Mesenchymal stem cell (in vitro differentiated cells and primary cell): ENCODE results near the gene KPNA1.

ENCODE experiments used
- DNase-seq: peaks from one replicate; pipeline ENCODE4 v3.0.0-alpha.2; 2013
- H2AFZ ChIP-seq: one replicate; pipeline ENCODE4 v1.6.1; 2013; ENCODE audit warnings: low read depth, mild to moderate bottlenecking, control low read depth, inconsistent platforms, low read length, moderate library complexity
- H2AK5ac ChIP-seq: 2 replicates; pipeline ENCODE4 v1.6.1; 2013; ENCODE audit warnings: low read length, moderate library complexity, mild to moderate bottlenecking, inconsistent platforms; ENCODE audit not compliant: severe bottlenecking
- H2BK120ac ChIP-seq: one replicate; pipeline ENCODE4 v1.6.1; 2013; ENCODE audit warnings: low read depth, mild to moderate bottlenecking, inconsistent platforms, low read length, moderate library complexity
- H2BK12ac ChIP-seq, 2 experiments: one replicate each; pipeline ENCODE4 v1.6.1; 2013; ENCODE audit warnings: inconsistent platforms in 2 of 2, low read length in 2 of 2, mild to moderate bottlenecking in 2 of 2, moderate library complexity in 2 of 2, control low read depth in 1 of 2
- H2BK15ac ChIP-seq: one replicate; pipeline ENCODE4 v1.6.1; 2013; ENCODE audit warnings: mild to moderate bottlenecking, low read depth, inconsistent platforms; ENCODE audit not compliant: poor library complexity, severe bottlenecking
- H2BK5ac ChIP-seq: 2 replicates; pipeline ENCODE4 v1.6.1; 2013; ENCODE audit warnings: low read depth, mild to moderate bottlenecking, low read length, control low read depth, inconsistent platforms; ENCODE audit not compliant: poor library complexity, severe bottlenecking
- H3K14ac ChIP-seq, 2 experiments: one replicate each; pipeline ENCODE4 v1.6.1; 2013; ENCODE audit warnings: inconsistent platforms in 2 of 2, low read length in 2 of 2, control low read depth in 1 of 2, mild to moderate bottlenecking in 1 of 2, moderate library complexity in 1 of 2
- H3K18ac ChIP-seq, 2 experiments: one replicate each; pipeline ENCODE4 v1.6.1; 2013; ENCODE audit warnings: inconsistent platforms in 2 of 2, low read length in 2 of 2, control low read depth in 1 of 2, low read depth in 1 of 2, mild to moderate bottlenecking in 1 of 2
- H3K23ac ChIP-seq, 2 experiments: one replicate each; pipeline ENCODE4 v1.6.1; 2013; ENCODE audit warnings: inconsistent platforms in 2 of 2, low read length in 2 of 2, mild to moderate bottlenecking in 2 of 2, moderate library complexity in 2 of 2, control low read depth in 1 of 2
- H3K27ac ChIP-seq: 2 replicates; pipeline ENCODE4 v1.5.1; 2013; ENCODE audit warnings: mild to moderate bottlenecking, moderate library complexity, low read length, control low read depth, inconsistent platforms; ENCODE audit not compliant: poor library complexity, severe bottlenecking
- H3K27me3 ChIP-seq, 2 experiments: 2 replicates each; pipeline versions ENCODE4 v1.6.1 to v1.7.0; 2013; ENCODE audit warnings: low read length in 2 of 2, mild to moderate bottlenecking in 2 of 2, moderate library complexity in 2 of 2, control low read depth in 1 of 2, inconsistent platforms in 1 of 2; ENCODE audit not compliant: control insufficient read depth in 1 of 2, insufficient read depth in 1 of 2
- H3K36me3 ChIP-seq, 2 experiments: 2 replicates each; pipeline versions ENCODE4 v1.6.1 to v1.7.0; 2013; ENCODE audit warnings: low read length in 2 of 2, control low read depth in 1 of 2, inconsistent platforms in 1 of 2, low read depth in 1 of 2, mild to moderate bottlenecking in 1 of 2; ENCODE audit not compliant: insufficient read depth in 2 of 2, control insufficient read depth in 1 of 2
- H3K4ac ChIP-seq, 2 experiments: one replicate each; pipeline ENCODE4 v1.6.1; 2013; ENCODE audit warnings: inconsistent platforms in 2 of 2, low read length in 2 of 2, mild to moderate bottlenecking in 2 of 2, moderate library complexity in 2 of 2, control low read depth in 1 of 2, low read depth in 1 of 2
- H3K4me1 ChIP-seq: 2 replicates; pipeline ENCODE4 v1.6.1; 2013; ENCODE audit warnings: low read depth, low read length, control low read depth; ENCODE audit not compliant: control insufficient read depth, insufficient read depth
- H3K4me2 ChIP-seq: 2 replicates; pipeline ENCODE4 v1.6.1; 2013; ENCODE audit warnings: low read length, mild to moderate bottlenecking, inconsistent platforms; ENCODE audit not compliant: poor library complexity, severe bottlenecking
- H3K4me3 ChIP-seq, 2 experiments: 2 replicates each; pipeline versions ENCODE4 v1.5.1 to v1.7.0; 2013; ENCODE audit warnings: low read length in 2 of 2, mild to moderate bottlenecking in 2 of 2, control low read depth in 1 of 2, low read depth in 1 of 2; ENCODE audit not compliant: insufficient read depth in 1 of 2
- H3K79me1 ChIP-seq: replicated peaks from 2 replicates; pipeline ENCODE4 v1.6.1; 2013; ENCODE audit warnings: mild to moderate bottlenecking, control low read depth, low read length, inconsistent platforms; ENCODE audit not compliant: poor library complexity, severe bottlenecking
- H3K9ac ChIP-seq: 2 replicates; pipeline ENCODE4 v1.7.0; 2013; ENCODE audit warnings: mild to moderate bottlenecking, low read length, moderate library complexity
- H3K9me3 ChIP-seq: 2 replicates; pipeline ENCODE4 v1.7.0; 2013; ENCODE audit warnings: mild to moderate bottlenecking, low read length; ENCODE audit not compliant: control insufficient read depth
- H4K8ac ChIP-seq: one replicate; pipeline ENCODE4 v1.6.1; 2013; ENCODE audit warnings: inconsistent platforms, mild to moderate bottlenecking, low read length, moderate library complexity
- H4K91ac ChIP-seq: one replicate; pipeline ENCODE4 v1.6.1; 2013; ENCODE audit warnings: mild to moderate bottlenecking, low read length, inconsistent platforms
- WGBS: methylation state at CpG from one replicate; pipeline ENCODE4 v1.1.7; 2013; ENCODE audit warnings: mixed read lengths; 5-methylcytosine and 5-hydroxymethylcytosine counted together

Gene KPNA1

GRCh38 chr3:122488262-122488973 is 26.3 kb downstream of the KPNA1 start:
- no peaks in the 10 kb centered on the region for H3K27me3 ChIP-seq
- peaks cover 5% of the 10 kb centered on the region for H3K79me1 ChIP-seq
- no peak overlapping the region for H2BK5ac ChIP-seq
- H2BK12ac ChIP-seq = no peak overlapping the region
- no peak overlapping the region for H3K4ac ChIP-seq
- H2AK5ac ChIP-seq = no peak overlapping the region
- H3K4me3 ChIP-seq = no peak overlapping the region
- H2BK15ac ChIP-seq = no peak overlapping the region
- H3K36me3 ChIP-seq = peaks cover 3 to 55% of the 10 kb centered on the region in 2 experiments
- no peak overlapping the region for H2BK120ac ChIP-seq
- H4K91ac ChIP-seq = no peak overlapping the region
- H3K4me2 ChIP-seq = no peak overlapping the region
- no peaks in the 10 kb centered on the region for H3K9me3 ChIP-seq
- H3K4me1 ChIP-seq = peaks cover 3% of the 10 kb centered on the region
- H3K18ac ChIP-seq = no peak overlapping the region
- DNase-seq = no peak
- 64% methylated on average over 7 of the region's 7 CpGs for WGBS
- H3K27ac ChIP-seq = no peak overlapping the region
- H3K14ac ChIP-seq = no peak overlapping the region
- H3K9ac ChIP-seq = no peak overlapping the region
- H4K8ac ChIP-seq = no peak overlapping the region
- no peak overlapping the region for H2AFZ ChIP-seq
- H3K23ac ChIP-seq = no peak overlapping the region

GRCh38 chr3:122484985-122485384 is 29.8 kb downstream of the KPNA1 start:
- no peak overlapping the region for H2BK5ac ChIP-seq
- WGBS = 47% methylated on average over 4 of the region's 5 CpGs
- H2AK5ac ChIP-seq = no peak overlapping the region
- H3K36me3 ChIP-seq = peaks cover 3 to 28% of the 10 kb centered on the region in 2 experiments
- H3K79me1 ChIP-seq = peaks cover 6% of the 10 kb centered on the region
- no peaks in the 10 kb centered on the region for H3K27me3 ChIP-seq
- H3K27ac ChIP-seq = peak overlapping the region; percentile 34
- H2BK12ac ChIP-seq = no peak overlapping the region
- no peak overlapping the region for H3K4me3 ChIP-seq
- no peak overlapping the region for H3K4me2 ChIP-seq
- H3K9me3 ChIP-seq = no peaks in the 10 kb centered on the region
- no peak overlapping the region for H3K23ac ChIP-seq
- H4K8ac ChIP-seq = no peak overlapping the region
- H3K9ac ChIP-seq = no peak overlapping the region
- no peak overlapping the region for H3K4ac ChIP-seq
- no peak overlapping the region for H3K18ac ChIP-seq
- H2BK15ac ChIP-seq = no peak overlapping the region
- H3K4me1 ChIP-seq = peaks cover 8% of the 10 kb centered on the region
- H2BK120ac ChIP-seq = no peak overlapping the region
- no peak overlapping the region for H3K14ac ChIP-seq
- H2AFZ ChIP-seq = no peak overlapping the region
- no peak overlapping the region for H4K91ac ChIP-seq
- DNase-seq = peak; percentile 75

- H2BK5ac ChIP-seq = no peak overlapping the region
- WGBS = 100% methylated on average over 1 of the region's 3 CpGs
Observed at GRCh38 chr3:122481390-122481789, 33.3 kb downstream of the KPNA1 start.

GRCh38 chr3:122476532-122476931 is 38.2 kb downstream of the KPNA1 start:
- DNase-seq = no peak
- Histone ChIP-seq H3K4me3 (no peak overlapping the region), H4K91ac (no peak overlapping the region), H2AK5ac (no peak overlapping the region), H4K8ac (no peak overlapping the region), H3K27ac (no peak overlapping the region), H2BK5ac (no peak overlapping the region), H3K27me3 (no peaks in the 10 kb centered on the region), H3K4ac (no peak overlapping the region), H3K4me2 (no peak overlapping the region), H2AFZ (no peak overlapping the region), H3K23ac (no peak overlapping the region), H3K4me1 (peaks cover under 1% of the 10 kb centered on the region), H3K79me1 (peaks cover 2% of the 10 kb centered on the region), H3K9me3 (no peaks in the 10 kb centered on the region), H3K14ac (no peak overlapping the region), H2BK15ac (no peak overlapping the region), H3K9ac (no peak overlapping the region), H2BK12ac (no peak overlapping the region), H2BK120ac (no peak overlapping the region), H3K36me3 (no peaks in the 10 kb centered on the region), H3K18ac (no peak overlapping the region)
- WGBS = no CpG with 5 or more reads among the region's 2 CpGs

More at GRCh38 chr3:122481390-122481789, 33.3 kb downstream of the KPNA1 start:
- Histone ChIP-seq H3K4me3 (no peak overlapping the region), H2BK12ac (no peak overlapping the region), H3K14ac (no peak overlapping the region), H3K23ac (no peak overlapping the region), H3K18ac (no peak overlapping the region), H4K91ac (no peak overlapping the region), H2AK5ac (no peak overlapping the region), H3K4me2 (no peak overlapping the region), H2BK15ac (no peak overlapping the region), H2AFZ (no peak overlapping the region), H4K8ac (no peak overlapping the region), H3K4me1 (peaks cover 8% of the 10 kb centered on the region), H3K79me1 (peaks cover 2% of the 10 kb centered on the region), H2BK120ac (no peak overlapping the region), H3K36me3 (peaks cover 0 to 4% of the 10 kb centered on the region in 2 experiments), H3K27me3 (no peaks in the 10 kb centered on the region), H3K27ac (no peak overlapping the region), H3K4ac (no peak overlapping the region), H3K9ac (no peak overlapping the region), H3K9me3 (no peaks in the 10 kb centered on the region)
- no peak for DNase-seq
